Thyroid gland (tissue), 4 donors: ENCODE data around the gene KREMEN1.

ENCODE experiments used
- POLR2A ChIP-seq, 2 donors: fragments of 450-650 bp; IDR thresholded peaks; one replicate each; pipeline ENCODE4 v1.6.1; 2017; ENCODE audit warnings: antibody characterized with exemption in 2 of 2, mild to moderate bottlenecking in 2 of 2, moderate library complexity in 1 of 2
- TF ChIP-seq, protein P1 (sequence below), 6 experiments: fragments of 200-600 bp in 3 of 6; fragments of 450-650 bp in 3 of 6; sonication (generic) in 3 of 6; IDR thresholded peaks; one replicate each; pipeline ENCODE4 v1.5.1; 2016 to 2019; ENCODE audit warnings: antibody characterized with exemption in 6 of 6, mild to moderate bottlenecking in 2 of 6, inconsistent platforms in 1 of 6, moderate library complexity in 1 of 6

GRCh38 chr22:29079218-29079901, 6.5 kb downstream of the KREMEN1 start:
- TF ChIP-seq, protein P1, sequence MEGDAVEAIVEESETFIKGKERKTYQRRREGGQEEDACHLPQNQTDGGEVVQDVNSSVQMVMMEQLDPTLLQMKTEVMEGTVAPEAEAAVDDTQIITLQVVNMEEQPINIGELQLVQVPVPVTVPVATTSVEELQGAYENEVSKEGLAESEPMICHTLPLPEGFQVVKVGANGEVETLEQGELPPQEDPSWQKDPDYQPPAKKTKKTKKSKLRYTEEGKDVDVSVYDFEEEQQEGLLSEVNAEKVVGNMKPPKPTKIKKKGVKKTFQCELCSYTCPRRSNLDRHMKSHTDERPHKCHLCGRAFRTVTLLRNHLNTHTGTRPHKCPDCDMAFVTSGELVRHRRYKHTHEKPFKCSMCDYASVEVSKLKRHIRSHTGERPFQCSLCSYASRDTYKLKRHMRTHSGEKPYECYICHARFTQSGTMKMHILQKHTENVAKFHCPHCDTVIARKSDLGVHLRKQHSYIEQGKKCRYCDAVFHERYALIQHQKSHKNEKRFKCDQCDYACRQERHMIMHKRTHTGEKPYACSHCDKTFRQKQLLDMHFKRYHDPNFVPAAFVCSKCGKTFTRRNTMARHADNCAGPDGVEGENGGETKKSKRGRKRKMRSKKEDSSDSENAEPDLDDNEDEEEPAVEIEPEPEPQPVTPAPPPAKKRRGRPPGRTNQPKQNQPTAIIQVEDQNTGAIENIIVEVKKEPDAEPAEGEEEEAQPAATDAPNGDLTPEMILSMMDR (IDR thresholded peaks at IDR 0.05), result no peak
- no peak for TF ChIP-seq POLR2A (IDR thresholded peaks at IDR 0.05)
